SK-N-MC (cell line): ENCODE measurements around the gene FUS.

ENCODE experiments used
- DNase-seq: peaks from one replicate; pipeline ENCODE4 v3.0.0-alpha.2; 2011; ENCODE audit warnings: low read depth, low spot score
- H3K27ac ChIP-seq: fragments of 200-600 bp; sonication (generic); 2 replicates; pipeline ENCODE4 v1.5.1; 2016; ENCODE audit warnings: mixed run types
- H3K36me3 ChIP-seq: fragments of 200-600 bp; sonication (generic); 2 replicates; pipeline ENCODE4 v1.6.1; 2017; ENCODE audit warnings: antibody characterized with exemption, low read length, mixed read lengths; ENCODE audit not compliant: insufficient read depth
- H3K4me3 ChIP-seq: fragments of 200-600 bp; sonication (generic); 2 replicates; pipeline ENCODE4 v1.5.1; 2016
- H3K9ac ChIP-seq: fragments of 200-600 bp; sonication (generic); 2 replicates; pipeline ENCODE4 v1.8.0; 2017; ENCODE audit warnings: mixed run types, mixed read lengths; ENCODE audit not compliant: insufficient read length
- H3K9me3 ChIP-seq: fragments of 200-600 bp; sonication (generic); 2 replicates; pipeline ENCODE4 v1.6.1; 2017; ENCODE audit warnings: low read depth, mild to moderate bottlenecking, antibody characterized with exemption, low read length, moderate library complexity, mixed read lengths
- EZH2 ChIP-seq: fragments of 200-600 bp; sonication (generic); IDR thresholded peaks from one replicate; pipeline ENCODE4 v1.6.1; 2017; ENCODE audit warnings: antibody characterized with exemption
- FOXP2 ChIP-seq: optimal IDR thresholded peaks from 2 replicates; pipeline ENCODE3; 2011; ENCODE audit warnings: mild to moderate bottlenecking, moderate library complexity; ENCODE audit not compliant: insufficient read depth; ENCODE audit errors: extremely low read length, control extremely low read depth
- POLR2AphosphoS5 ChIP-seq: IDR thresholded peaks from 2 replicates; pipeline ENCODE4 v1.6.1; 2012; ENCODE audit warnings: mild to moderate bottlenecking, low read depth, low read length, borderline replicate concordance

Gene FUS

DNA sequence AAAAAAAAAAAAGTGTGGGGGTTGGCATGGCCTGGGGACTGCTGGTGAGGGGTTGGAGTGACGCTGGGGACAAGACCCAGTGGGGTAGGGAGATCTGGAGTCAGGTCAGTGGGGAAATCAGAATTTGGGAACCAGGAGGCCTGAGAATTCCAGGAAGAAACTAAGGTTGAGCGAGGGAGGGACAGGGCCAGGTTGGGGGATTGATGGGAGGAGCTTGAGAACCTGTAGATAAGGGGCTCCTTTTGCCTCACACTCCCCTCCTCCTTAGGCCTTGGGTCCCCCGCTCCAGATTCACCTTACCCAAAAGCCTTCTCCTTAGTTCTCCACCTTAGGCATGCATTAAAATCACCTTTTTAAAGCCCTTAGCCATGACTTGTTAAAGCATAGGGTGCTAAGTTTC, 45.3 kb downstream of the FUS start:
- no peak for DNase-seq
- Histone ChIP-seq H3K36me3 (no peaks in the 10 kb centered on the region), H3K4me3 (no peak overlapping the region), H3K9ac (no peak overlapping the region), H3K9me3 (no peaks in the 10 kb centered on the region), H3K27ac (no peak overlapping the region)
- no peak for TF ChIP-seq POLR2AphosphoS5
- TF ChIP-seq EZH2, result no peak
- TF ChIP-seq FOXP2, result no peak

DNA sequence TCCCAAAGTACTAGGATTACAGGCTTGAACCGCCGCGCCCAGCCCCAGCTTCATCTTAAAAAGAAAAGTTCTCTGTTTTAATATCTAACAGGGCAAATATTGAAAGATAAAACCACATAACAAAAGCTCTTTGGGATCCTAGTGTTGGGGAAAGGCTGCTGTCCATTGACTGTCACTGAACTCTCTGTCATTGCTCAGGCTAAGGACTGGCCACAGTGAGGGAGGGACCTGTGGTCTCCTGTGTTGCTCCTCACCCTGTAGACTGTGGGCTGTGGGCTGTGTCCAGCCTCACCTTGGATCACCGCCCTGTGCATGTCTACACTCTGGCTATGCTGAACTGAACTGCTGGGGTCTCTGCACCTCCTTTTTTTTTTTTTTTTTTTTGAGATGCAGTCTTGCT, 48.3 kb downstream of the FUS start:
- H3K9ac ChIP-seq, result no peak overlapping the region
- no peaks in the 10 kb centered on the region for H3K9me3 ChIP-seq
- H3K4me3 ChIP-seq, result no peak overlapping the region
- no peaks in the 10 kb centered on the region for H3K36me3 ChIP-seq
- no peak for DNase-seq
- H3K27ac ChIP-seq, result no peak overlapping the region
- TF ChIP-seq FOXP2 (no peak), EZH2 (no peak), POLR2AphosphoS5 (no peak)

- Histone ChIP-seq H3K4me3 (no peak overlapping the region), H3K36me3 (no peaks in the 10 kb centered on the region), H3K9ac (no peak overlapping the region), H3K27ac (no peak overlapping the region), H3K9me3 (no peaks in the 10 kb centered on the region)
- no peak for DNase-seq
- TF ChIP-seq EZH2, result no peak
- no peak for TF ChIP-seq FOXP2
- no peak for TF ChIP-seq POLR2AphosphoS5
Observed at GRCh38 chr16:31229501-31229900, 49.6 kb downstream of the FUS start.

GRCh38 chr16:31238041-31238440, 58.1 kb downstream of the FUS start:
- no peak for DNase-seq
- Histone ChIP-seq H3K27ac (no peak overlapping the region), H3K9ac (no peak overlapping the region), H3K36me3 (no peaks in the 10 kb centered on the region), H3K9me3 (no peaks in the 10 kb centered on the region), H3K4me3 (no peak overlapping the region)
- TF ChIP-seq POLR2AphosphoS5 (no peak), FOXP2 (no peak), EZH2 (no peak)
